Hypothalamus (tissue), 51 donors: ENCODE data around the gene EBF3.

Source experiments
- DNase-seq, 51 donors: peaks; one replicate each; lab custom pipeline; 2025; lab: John Stamatoyannopoulos, UW

The EBF3 gene

GRCh38 chr10:129861776-129862531 is 102.1 kb downstream of the EBF3 start:
- DNase-seq: no peak

GRCh38 chr10:129860396-129860795 is 103.7 kb downstream of the EBF3 start:
- no peak for DNase-seq

- DNase-seq: no peak
Observed at GRCh38 chr10:129859536-129859935, 104.5 kb downstream of the EBF3 start.

GRCh38 chr10:129857242-129857960 is 106.7 kb downstream of the EBF3 start:
- DNase-seq: no peak

GRCh38 chr10:129855836-129856563 is 108.1 kb downstream of the EBF3 start:
- no peak for DNase-seq

- no peak for DNase-seq
Observed at GRCh38 chr10:129854796-129855705, 109.0 kb downstream of the EBF3 start.

GRCh38 chr10:129854158-129854557 is 109.9 kb downstream of the EBF3 start:
- no peak for DNase-seq

GRCh38 chr10:129853562-129853903 is 110.5 kb downstream of the EBF3 start:
- DNase-seq: no peak

- no peak for DNase-seq
Observed at GRCh38 chr10:129852829-129853561, 111.1 kb downstream of the EBF3 start.

- DNase-seq: no peak
Observed at GRCh38 chr10:129851941-129852640, 112.0 kb downstream of the EBF3 start.

- no peak for DNase-seq
Observed at GRCh38 chr10:129850790-129851189, 113.3 kb downstream of the EBF3 start.

- no peak for DNase-seq
Observed at GRCh38 chr10:129850316-129850715, 113.8 kb downstream of the EBF3 start.

- no peak for DNase-seq
Observed at GRCh38 chr10:129849853-129850252, 114.2 kb downstream of the EBF3 start.

- DNase-seq: no peak
Observed at GRCh38 chr10:129849452-129849750, 114.7 kb downstream of the EBF3 start.

GRCh38 chr10:129848696-129849451 is 115.2 kb downstream of the EBF3 start:
- DNase-seq: no peak

GRCh38 chr10:129847741-129848483 is 116.2 kb downstream of the EBF3 start:
- no peak for DNase-seq

- no peak for DNase-seq
Observed at GRCh38 chr10:129846991-129847391, 117.1 kb downstream of the EBF3 start.
